Body of pancreas (tissue), 2 donors: ENCODE results near the gene SPANXN5. TPM values are rescaled to one million over a fixed set of nuclear protein-coding genes. Genes with fewer than 3 reads are reported as not detected.

ENCODE experiments used
- small RNA-seq: library from RNA; depleted of rRNA; stranded (forward); fragments of <200 nt; gene quantifications from one replicate; pipeline ENCODE3, GENCODE V24; 2016
- total RNA-seq, 2 donors: library from RNA; depleted of rRNA; stranded (reverse); fragments of >200 nt; gene quantifications; one replicate each; pipeline ENCODE4 v1.1.0, GENCODE V29; 2016

Gene SPANXN5
- total RNA-seq, 2 donors from 2014 or later, result not detected

Small RNA genes within 50 kb of the gene (small RNA-seq; reads per million reads assigned to genes)
- gene AC244505.6 (not detected), gene AC244505.7 (not detected)

Other genes starting within 250 kb of the SPANXN5 start
- gene SSX7, start 142.5 kb downstream of the SPANXN5 start, total RNA-seq, result not detected
- gene SSX2, start 90.2 kb downstream of the SPANXN5 start, total RNA-seq, result not detected
- not detected for gene SSX2B, start 46.2 kb downstream of the SPANXN5 start, total RNA-seq
- gene XAGE5, start 13.9 kb upstream of the SPANXN5 start, total RNA-seq, result not detected
- gene XAGE3, start 70.7 kb upstream of the SPANXN5 start, total RNA-seq, result not detected
- gene FAM156B, start 99.9 kb upstream of the SPANXN5 start, total RNA-seq, result 10 to 100 TPM in 1 of 2 donors, 1 to 10 TPM in 1; 8.0 to 44.8 TPM
- gene FAM156A, start 161.1 kb upstream of the SPANXN5 start, total RNA-seq, result 10 to 100 TPM; 20.1 to 24.6 TPM